Ishikawa (cell line): Measurements from ENCODE around the gene WASF1.

Experiments used
- CEBPB ChIP-seq: IDR thresholded peaks from 2 replicates; pipeline ENCODE4 v1.6.1; 2012
- CREB1 ChIP-seq: IDR thresholded peaks from 2 replicates; pipeline ENCODE4 v1.6.1; 2012; ENCODE audit warnings: low read depth
- EGR1 ChIP-seq: IDR thresholded peaks from 2 replicates; pipeline ENCODE4 v1.6.1; 2012
- EP300 ChIP-seq: IDR thresholded peaks from 2 replicates; pipeline ENCODE4 v1.6.1; 2012; ENCODE audit warnings: borderline replicate concordance
- FOXM1 ChIP-seq: IDR thresholded peaks from 2 replicates; pipeline ENCODE4 v1.6.1; 2012; ENCODE audit warnings: low read depth, borderline replicate concordance
- MAX ChIP-seq: IDR thresholded peaks from 2 replicates; pipeline ENCODE4 v1.6.1; 2012
- NFIC ChIP-seq: IDR thresholded peaks from 2 replicates; pipeline ENCODE4 v1.6.1; 2012
- RAD21 ChIP-seq: IDR thresholded peaks from 2 replicates; pipeline ENCODE4 v1.6.1; 2012; ENCODE audit warnings: low read depth
- TAF1 ChIP-seq: IDR thresholded peaks from 2 replicates; pipeline ENCODE4 v1.6.1; 2012; ENCODE audit warnings: low read depth, mild to moderate bottlenecking
- TCF12 ChIP-seq: IDR thresholded peaks from 2 replicates; pipeline ENCODE4 v1.6.1; 2012; ENCODE audit warnings: low read depth
- TEAD4 ChIP-seq: IDR thresholded peaks from 2 replicates; pipeline ENCODE4 v1.6.1; 2012
- USF1 ChIP-seq: IDR thresholded peaks from 2 replicates; pipeline ENCODE4 v1.6.1; 2012
- YY1 ChIP-seq: IDR thresholded peaks from 2 replicates; pipeline ENCODE4 v1.6.1; 2012; ENCODE audit warnings: low read depth
- ZBTB7A ChIP-seq: IDR thresholded peaks from 2 replicates; pipeline ENCODE4 v1.6.1; 2012; ENCODE audit warnings: low read depth
- TF ChIP-seq, protein P1 (sequence below): IDR thresholded peaks from 2 replicates; pipeline ENCODE4 v1.6.1; 2012; ENCODE audit warnings: low read depth, mild to moderate bottlenecking

Gene WASF1

GRCh38 chr6:110114004-110114403, 65.5 kb downstream of the WASF1 start:
- TF ChIP-seq ZBTB7A: no peak
- TF ChIP-seq CREB1: no peak
- no peak for TF ChIP-seq FOXM1
- no peak for TF ChIP-seq EP300
- TF ChIP-seq USF1: no peak
- no peak for TF ChIP-seq TEAD4
- TF ChIP-seq TAF1: no peak
- no peak for TF ChIP-seq MAX
- TF ChIP-seq RAD21: no peak
- TF ChIP-seq YY1: no peak
- no peak for TF ChIP-seq EGR1
- TF ChIP-seq, protein P1, sequence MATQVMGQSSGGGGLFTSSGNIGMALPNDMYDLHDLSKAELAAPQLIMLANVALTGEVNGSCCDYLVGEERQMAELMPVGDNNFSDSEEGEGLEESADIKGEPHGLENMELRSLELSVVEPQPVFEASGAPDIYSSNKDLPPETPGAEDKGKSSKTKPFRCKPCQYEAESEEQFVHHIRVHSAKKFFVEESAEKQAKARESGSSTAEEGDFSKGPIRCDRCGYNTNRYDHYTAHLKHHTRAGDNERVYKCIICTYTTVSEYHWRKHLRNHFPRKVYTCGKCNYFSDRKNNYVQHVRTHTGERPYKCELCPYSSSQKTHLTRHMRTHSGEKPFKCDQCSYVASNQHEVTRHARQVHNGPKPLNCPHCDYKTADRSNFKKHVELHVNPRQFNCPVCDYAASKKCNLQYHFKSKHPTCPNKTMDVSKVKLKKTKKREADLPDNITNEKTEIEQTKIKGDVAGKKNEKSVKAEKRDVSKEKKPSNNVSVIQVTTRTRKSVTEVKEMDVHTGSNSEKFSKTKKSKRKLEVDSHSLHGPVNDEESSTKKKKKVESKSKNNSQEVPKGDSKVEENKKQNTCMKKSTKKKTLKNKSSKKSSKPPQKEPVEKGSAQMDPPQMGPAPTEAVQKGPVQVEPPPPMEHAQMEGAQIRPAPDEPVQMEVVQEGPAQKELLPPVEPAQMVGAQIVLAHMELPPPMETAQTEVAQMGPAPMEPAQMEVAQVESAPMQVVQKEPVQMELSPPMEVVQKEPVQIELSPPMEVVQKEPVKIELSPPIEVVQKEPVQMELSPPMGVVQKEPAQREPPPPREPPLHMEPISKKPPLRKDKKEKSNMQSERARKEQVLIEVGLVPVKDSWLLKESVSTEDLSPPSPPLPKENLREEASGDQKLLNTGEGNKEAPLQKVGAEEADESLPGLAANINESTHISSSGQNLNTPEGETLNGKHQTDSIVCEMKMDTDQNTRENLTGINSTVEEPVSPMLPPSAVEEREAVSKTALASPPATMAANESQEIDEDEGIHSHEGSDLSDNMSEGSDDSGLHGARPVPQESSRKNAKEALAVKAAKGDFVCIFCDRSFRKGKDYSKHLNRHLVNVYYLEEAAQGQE: no peak
- TF ChIP-seq NFIC: no peak

DNA sequence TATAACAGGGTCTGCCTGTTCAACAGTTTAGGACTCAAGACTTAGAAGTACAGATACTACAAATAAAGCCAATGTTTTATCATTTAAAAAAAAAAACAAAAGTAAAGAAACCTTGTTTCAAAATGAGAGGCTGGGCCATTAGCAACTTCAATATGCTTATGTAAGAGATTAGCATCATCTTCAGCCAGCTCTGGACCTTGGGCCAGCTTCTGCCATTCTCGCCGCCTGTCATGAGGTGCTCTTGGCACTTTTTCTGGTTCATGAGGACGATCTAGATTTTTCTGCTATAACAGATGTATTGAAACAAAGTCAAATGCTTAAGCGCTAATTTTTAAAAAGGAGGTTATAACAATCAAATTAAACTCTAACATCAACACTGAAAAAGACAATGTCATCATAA, 74.2 kb downstream of the WASF1 start:
- no peak for TF ChIP-seq YY1
- TF ChIP-seq, protein P1: no peak
- no peak for TF ChIP-seq EGR1
- no peak for TF ChIP-seq TCF12
- TF ChIP-seq TAF1: no peak
- no peak for TF ChIP-seq CREB1
- TF ChIP-seq CEBPB: no peak
- TF ChIP-seq MAX: no peak
- no peak for TF ChIP-seq RAD21
- no peak for TF ChIP-seq USF1

DNA sequence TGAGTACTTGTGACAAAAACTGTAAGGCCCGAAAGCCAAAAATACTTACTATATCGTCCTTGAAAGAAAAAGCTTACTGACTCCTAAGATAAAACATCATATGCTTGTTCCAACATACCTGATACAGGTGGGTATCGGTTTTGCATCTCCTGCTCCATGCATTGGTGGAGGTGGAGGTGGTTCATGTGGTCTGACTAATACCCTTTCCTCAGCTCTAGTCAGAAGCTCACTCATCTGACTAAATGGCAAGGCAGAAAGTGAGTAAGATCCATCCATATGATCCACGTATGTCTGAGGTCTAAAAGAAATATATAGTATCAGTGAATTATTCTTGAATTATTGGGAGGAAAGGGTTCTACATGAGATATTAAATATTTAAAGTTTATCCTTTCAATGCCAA, 76.2 kb downstream of the WASF1 start:
- TF ChIP-seq TAF1 (no peak), CREB1 (no peak), USF1 (no peak), CEBPB (no peak), TCF12 (no peak), YY1 (no peak), RAD21 (no peak), EGR1 (no peak), ZBTB7A (no peak), EP300 (no peak), FOXM1 (no peak), TEAD4 (no peak), NFIC (no peak), MAX (no peak)
- TF ChIP-seq, protein P1: no peak

GRCh38 chr6:110102411-110102810, 77.1 kb downstream of the WASF1 start:
- no peak for TF ChIP-seq RAD21
- no peak for TF ChIP-seq TAF1
- no peak for TF ChIP-seq USF1
- TF ChIP-seq TEAD4: no peak
- no peak for TF ChIP-seq CEBPB
- TF ChIP-seq EP300: no peak
- TF ChIP-seq CREB1: no peak
- TF ChIP-seq FOXM1: no peak
- TF ChIP-seq ZBTB7A: no peak
- TF ChIP-seq TCF12: no peak
- TF ChIP-seq, protein P1: no peak
- no peak for TF ChIP-seq MAX
- no peak for TF ChIP-seq EGR1
- TF ChIP-seq NFIC: no peak
- TF ChIP-seq YY1: no peak
